Kidney (tissue), 14 donors: ENCODE data around the gene FBXO46. TPM values are rescaled to one million over a fixed set of nuclear protein-coding genes. Genes with fewer than 3 reads are reported as not detected.
A peak's percentile ranks its signal among the peaks of the same experiment; 100 is the strongest.

ENCODE experiments used
- DNase-seq, 5 donors: peaks; one replicate each; pipeline ENCODE4 v3.0.0-alpha.2; 2013 to 2020
- FAIRE-seq: peaks from 2 replicates; lab custom pipeline; 2012; peaks lifted over from hg19 to GRCh38; lab: Jason Lieb, UNC
- H3K27ac ChIP-seq, 2 donors: one replicate each; pipeline ENCODE4 v1.7.0; 2013; ENCODE audit warnings: low read depth in 2 of 2, low read length in 2 of 2, inconsistent platforms in 1 of 2
- H3K27me3 ChIP-seq: one replicate; pipeline ENCODE4 v1.7.1; 2013; ENCODE audit warnings: low read length, inconsistent platforms; ENCODE audit not compliant: control insufficient read depth, insufficient read depth
- H3K36me3 ChIP-seq, 3 donors: one replicate each; pipeline versions ENCODE4 v1.7.0 to v1.7.1; 2013; ENCODE audit warnings: low read length in 3 of 3, control low read depth in 1 of 3, inconsistent platforms in 1 of 3; ENCODE audit not compliant: insufficient read depth in 3 of 3, control insufficient read depth in 2 of 3
- H3K4me1 ChIP-seq, 3 donors: one replicate each; pipeline versions ENCODE4 v1.7.0 to v1.7.1; 2013; ENCODE audit warnings: low read length in 3 of 3, inconsistent platforms in 1 of 3, low read depth in 1 of 3; ENCODE audit not compliant: control insufficient read depth in 2 of 3, insufficient read depth in 2 of 3
- H3K4me3 ChIP-seq, 3 donors: one replicate each; pipeline versions ENCODE4 v1.7.0 to v1.8.1; 2013; ENCODE audit warnings: low read length in 3 of 3, control low read depth in 1 of 3, inconsistent platforms in 1 of 3
- H3K9ac ChIP-seq, 3 donors: one replicate each; pipeline versions ENCODE4 v1.7.0 to v1.7.1; 2013; ENCODE audit warnings: low read length in 3 of 3, control low read depth in 1 of 3, inconsistent platforms in 1 of 3
- H3K9me3 ChIP-seq, 3 donors: one replicate each; pipeline versions ENCODE4 v1.7.0 to v1.7.1; 2013; ENCODE audit warnings: low read length in 3 of 3, control low read depth in 1 of 3, inconsistent platforms in 1 of 3; ENCODE audit not compliant: control insufficient read depth in 2 of 3, insufficient read depth in 1 of 3
- CTCF ChIP-seq: IDR thresholded peaks from 3 replicates; pipeline ENCODE4 v1.5.1; 2012; ENCODE audit warnings: mild to moderate bottlenecking, moderate library complexity, borderline replicate concordance; ENCODE audit not compliant: insufficient read depth; ENCODE audit errors: extremely low read depth
- intact Hi-C: fragments of 100-400 bp; cut with DNase I; formaldehyde crosslinking; loops from one replicate; pipeline ENCODE4 v1.11.1; 2022
- polyA plus RNA-seq: library from polyadenylated mRNA; stranded (reverse); fragments of 350-450 nt; fragmentation: Illumina TruSeq; extraction: RNeasy Lipid Tissue Mini Kit (QIAGEN cat#74804); gene quantifications from one replicate; pipeline ENCODE4 v1.2.3, GENCODE V29; 2014; ENCODE audit warnings: low read depth, low replicate concordance; ENCODE audit not compliant: insufficient read depth
- total RNA-seq: library from RNA; stranded (reverse); fragmentation: NEBNext Ultra II Directional; extraction: Animal tissue kit (Norgen Biotek cat#: 25700); gene quantifications from one replicate; pipeline ENCODE4 v1.2.1, GENCODE V29; 2021
- donor health status: control.
- donor health status: control.
- donor health status: control.
- donor health status: control.
- donor health status: control.
- donor health status: DM: yes; HTN: yes; CAD: no.
- donor health status: Normal renal cell carcinoma (clear cell type).

FBXO46 gene
- total and polyA plus RNA-seq, 2 donors from 2014 or later, result 6.5 to 16.6 TPM

- Histone ChIP-seq H3K9me3 (no peaks in the 10 kb centered on the region), H3K36me3 (no peaks in the 10 kb centered on the region), H3K27ac (no peak overlapping the region), H3K4me3 (no peak overlapping the region), H3K4me1 (peaks cover 0 to 4% (median 0%) of the 10 kb centered on the region in 3 donors), H3K27me3 (no peaks in the 10 kb centered on the region), H3K9ac (no peak overlapping the region)
- FAIRE-seq (no peak), DNase-seq (peak in 2 of 5 donors; percentile 52 to 78)
- no peak for TF ChIP-seq CTCF
- intact Hi-C loops, result no loop called here
These were observed 18.6 kb downstream of the FBXO46 start for GRCh38 chr19:45711851-45712698.

- no peak overlapping the region for H3K9ac ChIP-seq
- no peak overlapping the region for H3K4me3 ChIP-seq
- DNase-seq (no peak), FAIRE-seq (no peak)
- H3K9me3 ChIP-seq, result no peaks in the 10 kb centered on the region
- intact Hi-C loops, result no loop called here
- H3K36me3 ChIP-seq, result no peaks in the 10 kb centered on the region
- H3K4me1 ChIP-seq, result no peaks in the 10 kb centered on the region
- no peak overlapping the region for H3K27ac ChIP-seq
- TF ChIP-seq CTCF, result no peak
- no peaks in the 10 kb centered on the region for H3K27me3 ChIP-seq
These were observed 20.2 kb downstream of the FBXO46 start for GRCh38 chr19:45710356-45711130.

GRCh38 chr19:45705710-45706415 is 24.8 kb downstream of the FBXO46 start:
- Histone ChIP-seq H3K27me3 (no peaks in the 10 kb centered on the region), H3K36me3 (peaks cover 0 to 2% (median 0%) of the 10 kb centered on the region in 3 donors), H3K4me3 (no peak overlapping the region), H3K9me3 (no peaks in the 10 kb centered on the region), H3K9ac (no peak overlapping the region), H3K4me1 (no peaks in the 10 kb centered on the region), H3K27ac (no peak overlapping the region)
- DNase-seq (no peak), FAIRE-seq (no peak)
- intact Hi-C loops, result no loop called here
- no peak for TF ChIP-seq CTCF
